NCI-H1930 (cell line): Measurements from ENCODE around the gene MOK.

Experiments used
- DNase-seq, 2 experiments: peaks; one replicate each; lab custom pipeline; 2025; lab: John Stamatoyannopoulos, UW

MOK gene

GRCh38 chr14:102225386-102225785 is 79.6 kb downstream of the MOK start:
- no peak for DNase-seq

- DNase-seq: no peak
Measured at GRCh38 chr14:102223682-102224081, 81.3 kb downstream of the MOK start.

DNA sequence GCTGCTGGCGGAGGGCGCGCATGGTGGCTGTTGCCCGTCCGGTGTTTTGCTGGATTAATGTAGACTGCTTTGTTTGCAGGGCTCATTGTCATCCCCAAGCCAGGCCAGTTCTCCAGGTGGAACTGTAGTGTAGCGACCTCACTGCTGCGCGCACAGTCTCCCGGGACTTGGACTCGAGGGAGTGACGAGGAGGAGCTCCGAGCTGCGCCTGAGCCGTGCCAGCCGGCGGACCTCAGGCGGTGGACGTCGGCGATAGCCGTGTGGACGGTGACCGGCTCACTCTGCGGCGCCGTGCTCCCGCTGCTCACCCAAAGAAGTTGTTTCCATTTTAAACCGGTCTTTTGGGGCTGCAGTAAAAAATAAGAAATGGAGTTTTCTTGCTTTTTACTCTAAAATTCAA is 82.2 kb downstream of the MOK start:
- no peak for DNase-seq

GRCh38 chr14:102222009-102222575 is 82.9 kb downstream of the MOK start:
- no peak for DNase-seq

DNA sequence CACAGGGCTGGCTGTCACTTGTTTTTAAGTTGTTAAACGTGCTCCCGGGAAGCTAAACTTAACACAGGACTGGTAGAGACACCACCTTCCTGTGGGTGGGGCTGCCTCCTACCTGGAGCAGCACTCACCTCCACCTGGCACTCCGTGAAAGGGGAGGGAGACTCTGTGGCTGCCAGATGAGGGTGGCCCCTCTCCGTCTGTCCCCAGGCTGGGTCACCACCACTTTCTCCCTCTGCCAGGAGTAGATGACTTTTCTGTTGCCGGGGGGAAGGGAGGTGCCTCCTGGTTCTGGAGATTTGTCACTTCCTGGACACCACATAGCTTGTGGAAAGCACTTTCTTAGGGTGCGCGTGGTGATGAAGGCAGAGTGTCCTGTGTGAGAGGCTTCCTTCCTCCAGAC is 83.9 kb downstream of the MOK start:
- DNase-seq: no peak

DNA sequence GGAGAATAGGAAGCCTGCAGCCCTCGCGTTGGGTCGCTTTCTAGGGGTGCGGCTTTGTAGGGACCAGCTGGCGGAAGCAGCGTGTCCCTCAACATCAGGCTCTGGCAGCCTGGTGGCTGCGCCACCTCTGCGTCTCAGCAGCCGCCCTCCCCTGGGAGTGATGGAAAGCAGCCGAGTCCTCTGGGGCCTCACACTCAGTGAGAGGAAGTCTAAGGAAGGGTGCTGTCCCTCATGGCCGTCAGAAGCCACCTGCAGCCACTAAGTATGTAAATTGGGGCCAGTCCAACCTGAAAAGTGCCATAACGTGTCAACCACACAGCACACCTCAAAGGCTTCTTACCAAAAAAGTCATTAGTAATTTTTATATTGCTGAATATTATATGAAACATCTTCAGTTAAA is 84.9 kb downstream of the MOK start:
- DNase-seq: no peak

DNA sequence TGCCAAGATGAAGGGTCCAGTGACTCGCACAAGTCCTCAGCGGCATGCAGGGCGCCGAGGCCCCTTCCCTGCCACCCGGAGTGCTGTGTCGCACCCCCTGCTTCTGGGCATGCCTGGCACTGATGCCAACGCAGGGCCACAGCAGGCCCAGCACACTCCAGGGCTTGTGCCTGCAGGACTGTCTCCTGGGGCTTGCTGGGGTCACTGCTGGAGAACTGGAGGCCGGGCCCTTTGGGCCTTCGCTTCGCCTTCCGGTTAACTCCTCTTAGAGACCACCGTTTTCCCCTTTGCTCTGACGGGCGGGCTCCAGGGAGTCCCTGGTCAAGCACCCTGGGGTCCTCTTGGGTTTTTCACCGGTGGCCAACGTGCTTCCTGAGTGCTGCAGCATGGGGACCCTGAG is 85.6 kb downstream of the MOK start:
- no peak for DNase-seq

DNA sequence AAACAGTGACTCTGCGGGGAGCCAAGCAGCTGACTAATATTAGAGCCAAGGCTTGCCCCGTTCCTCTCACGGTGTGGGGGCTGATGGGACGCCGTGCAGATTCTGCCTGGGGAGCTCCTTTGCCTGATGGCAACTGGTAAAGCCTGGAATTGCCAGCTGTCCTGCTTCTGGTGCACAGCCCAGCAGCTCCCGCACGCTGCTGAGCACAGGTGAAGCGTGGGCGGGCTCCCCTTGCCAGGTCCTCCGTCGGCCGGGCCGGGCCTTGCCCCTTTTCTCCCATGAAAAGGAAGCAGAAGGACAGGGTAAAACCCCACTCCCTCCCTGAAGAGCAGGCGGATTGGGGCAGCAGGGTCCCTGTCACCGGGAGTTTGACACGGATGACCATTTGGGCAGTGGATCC is 86.3 kb downstream of the MOK start:
- no peak for DNase-seq

- no peak for DNase-seq
Measured at GRCh38 chr14:102217987-102218421, 87.0 kb downstream of the MOK start.

DNA sequence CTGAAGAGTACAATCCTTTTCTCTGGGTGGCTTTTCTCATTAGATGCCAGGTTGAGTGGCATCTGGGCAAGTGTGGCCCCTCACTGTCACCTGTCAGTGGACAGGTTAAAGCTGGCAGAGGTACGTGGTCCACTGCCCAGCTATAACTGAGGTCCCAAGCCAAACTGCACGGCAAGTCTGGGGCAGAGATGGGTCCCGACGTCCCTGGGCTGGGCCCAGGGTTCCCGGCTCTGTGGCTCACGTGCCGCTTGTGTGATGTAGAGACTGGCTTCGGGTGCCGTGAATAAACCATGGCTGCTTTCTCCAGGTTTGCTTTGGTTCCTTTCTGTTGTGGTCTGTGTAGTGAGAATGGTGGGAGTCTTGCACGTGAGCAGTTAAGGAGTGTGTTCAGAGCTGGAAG is 87.6 kb downstream of the MOK start:
- no peak for DNase-seq

DNA sequence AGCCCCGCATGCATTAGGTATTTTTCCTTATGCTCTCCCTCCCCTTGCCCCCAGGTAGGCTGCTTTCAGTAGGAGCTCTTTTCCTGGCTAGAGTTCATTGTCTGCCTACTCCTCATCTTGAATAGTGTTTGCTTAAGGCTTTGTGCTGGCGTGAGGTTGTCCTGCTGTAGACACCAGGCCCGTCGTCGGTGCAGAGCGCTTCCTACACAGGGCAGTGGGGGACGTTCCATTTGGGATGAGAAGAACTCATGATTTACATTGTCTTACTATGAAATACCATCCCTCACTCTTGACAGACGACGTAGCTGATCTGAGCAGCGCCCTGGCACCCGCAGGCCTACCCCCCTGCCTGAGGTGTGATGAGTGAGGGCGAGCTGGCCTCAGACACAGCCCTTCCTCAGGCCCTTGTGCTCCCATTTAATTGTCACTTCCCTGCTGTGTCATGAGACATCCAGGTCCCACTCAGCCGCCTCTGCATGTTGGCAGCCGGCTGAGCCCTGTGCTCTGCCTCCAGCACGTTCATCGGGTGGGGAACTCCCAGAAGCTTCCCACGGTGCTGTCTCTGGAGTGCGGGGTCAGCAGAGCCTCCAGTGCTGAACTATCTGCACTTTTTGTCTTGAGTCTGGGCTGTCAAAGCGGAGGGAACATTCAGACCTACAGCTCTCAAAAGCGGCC is 89.3 kb downstream of the MOK start:
- DNase-seq: no peak

GRCh38 chr14:102215071-102215470 is 89.9 kb downstream of the MOK start:
- no peak for DNase-seq

GRCh38 chr14:102213984-102214658 is 90.8 kb downstream of the MOK start:
- DNase-seq: no peak

DNA sequence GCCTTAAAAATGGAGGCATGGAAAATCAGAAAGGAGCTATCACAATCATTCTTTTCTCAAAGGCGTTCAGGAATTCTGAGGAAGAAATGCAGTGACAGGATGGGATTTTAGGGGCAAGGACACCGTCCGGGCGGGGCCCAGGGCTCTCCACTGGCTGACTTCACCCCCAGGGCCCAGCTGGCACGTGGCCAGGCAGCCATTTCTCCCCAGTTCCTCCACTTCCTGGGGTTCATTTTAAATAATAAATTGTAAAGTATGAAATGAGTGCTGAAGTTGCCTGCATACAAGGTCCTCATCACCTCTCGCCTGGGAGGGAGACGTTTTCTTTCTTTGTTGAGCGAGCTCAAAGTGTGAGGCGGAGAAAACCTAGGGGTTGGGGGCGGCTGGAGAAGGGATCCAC is 91.5 kb downstream of the MOK start:
- no peak for DNase-seq

GRCh38 chr14:102212845-102213244 is 92.1 kb downstream of the MOK start:
- DNase-seq: no peak

DNA sequence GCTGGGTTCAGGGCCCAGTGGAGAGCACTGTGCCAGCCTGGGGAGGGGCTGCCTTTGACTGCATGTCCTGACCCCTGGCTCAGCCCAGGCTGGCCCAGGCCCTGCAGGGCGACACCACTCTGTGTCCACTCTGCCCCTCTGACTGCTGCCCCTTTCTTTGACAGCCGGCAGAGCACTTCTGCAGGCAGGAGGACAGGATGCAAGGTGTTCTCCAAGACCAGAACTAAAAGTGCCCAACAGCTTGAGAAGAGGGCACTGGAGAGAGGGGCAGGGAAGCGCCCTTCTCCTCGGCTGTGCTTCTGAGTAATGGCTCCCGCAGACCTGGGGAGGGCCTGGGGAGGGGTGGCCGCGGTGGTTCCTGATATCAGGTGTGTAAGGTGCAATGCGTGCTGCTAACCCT is 92.6 kb downstream of the MOK start:
- no peak for DNase-seq

DNA sequence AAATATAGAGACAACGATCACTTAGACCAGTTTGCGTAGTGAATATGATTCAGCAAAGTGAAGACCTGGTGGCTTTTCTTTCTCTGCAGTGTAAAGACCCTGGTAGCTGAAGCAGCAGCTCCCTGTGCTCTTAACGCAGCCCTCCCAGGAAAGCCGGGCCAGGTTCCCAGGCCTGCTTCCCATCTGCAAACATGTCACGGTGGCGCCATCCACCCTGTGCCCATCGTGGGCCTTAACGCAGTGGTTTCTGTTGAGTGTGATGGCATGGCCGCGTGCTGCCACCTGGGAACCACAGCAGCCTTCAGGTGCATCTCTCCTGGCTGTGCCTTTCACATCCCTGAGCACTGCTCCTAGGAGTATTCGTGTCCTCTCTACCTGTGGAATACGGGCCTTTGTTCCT is 93.7 kb downstream of the MOK start:
- no peak for DNase-seq

- no peak for DNase-seq
Measured at GRCh38 chr14:102210421-102211042, 94.4 kb downstream of the MOK start.

GRCh38 chr14:102209224-102209966 is 95.6 kb downstream of the MOK start:
- no peak for DNase-seq

DNA sequence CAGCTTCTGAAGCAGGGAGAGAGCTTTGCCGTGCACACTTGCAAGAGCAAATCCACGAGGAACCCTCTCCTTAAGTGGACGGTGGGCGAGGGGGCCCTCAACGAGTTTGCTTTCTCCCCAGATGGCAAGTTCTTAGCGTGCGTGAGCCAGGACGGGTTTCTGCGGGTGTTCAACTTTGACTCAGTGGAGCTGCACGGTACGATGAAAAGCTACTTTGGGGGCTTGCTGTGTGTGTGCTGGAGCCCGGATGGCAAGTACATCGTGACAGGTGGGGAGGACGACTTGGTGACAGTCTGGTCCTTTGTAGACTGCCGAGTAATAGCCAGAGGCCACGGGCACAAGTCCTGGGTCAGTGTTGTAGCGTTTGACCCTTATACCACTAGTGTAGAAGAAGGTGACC is 96.2 kb downstream of the MOK start:
- no peak for DNase-seq

DNA sequence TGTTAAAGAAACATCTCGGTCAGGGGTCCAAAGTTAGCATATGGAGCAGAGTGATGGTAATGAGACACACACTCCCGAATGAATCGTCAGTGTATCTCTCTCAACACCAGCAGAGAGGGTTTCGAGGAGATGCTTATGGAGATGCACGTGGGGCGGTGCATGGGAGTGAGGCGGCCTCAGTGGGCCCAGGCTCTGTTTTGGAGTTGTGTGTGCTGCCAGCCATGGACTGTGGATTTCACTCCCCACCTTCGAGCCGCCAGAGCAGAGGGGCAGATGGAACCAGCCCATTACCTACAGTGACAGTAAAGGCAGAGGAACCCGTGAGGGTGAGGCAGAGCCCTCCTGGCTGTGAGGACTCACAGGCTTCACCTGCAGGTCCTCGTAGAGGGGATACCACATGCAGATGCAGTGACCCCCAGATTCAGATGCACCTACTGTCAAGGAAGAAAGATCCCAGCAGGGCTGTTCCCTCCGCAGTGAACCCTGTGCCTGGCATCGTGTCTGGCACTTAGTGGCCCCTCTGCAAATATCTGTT is 97.1 kb downstream of the MOK start:
- DNase-seq: no peak

- DNase-seq: no peak
Measured at GRCh38 chr14:102206918-102207317, 98.0 kb downstream of the MOK start.
